ENCODE results near the gene C3orf52.

DNA sequence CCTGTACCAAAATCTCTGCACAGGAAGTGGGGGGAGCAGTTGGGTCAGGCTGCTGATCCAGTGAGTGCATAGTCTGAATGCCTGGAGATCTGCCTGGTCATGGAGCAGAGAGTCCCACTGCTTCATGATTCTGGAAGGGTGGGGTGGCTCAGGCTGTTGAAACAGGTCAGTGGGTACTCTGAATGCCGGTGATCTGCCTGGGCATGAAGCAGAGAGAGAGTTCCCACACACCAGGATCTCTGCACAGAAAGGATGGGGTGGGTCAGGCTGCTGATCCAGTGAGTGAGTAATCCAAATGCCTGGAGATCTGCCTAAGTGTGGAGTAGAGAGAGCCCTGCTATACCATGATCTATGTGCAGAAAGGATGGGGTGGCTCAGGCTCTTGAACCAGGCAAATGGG lies 62.9 kb downstream of the C3orf52 start:
- TF ChIP-seq, protein P1, sequence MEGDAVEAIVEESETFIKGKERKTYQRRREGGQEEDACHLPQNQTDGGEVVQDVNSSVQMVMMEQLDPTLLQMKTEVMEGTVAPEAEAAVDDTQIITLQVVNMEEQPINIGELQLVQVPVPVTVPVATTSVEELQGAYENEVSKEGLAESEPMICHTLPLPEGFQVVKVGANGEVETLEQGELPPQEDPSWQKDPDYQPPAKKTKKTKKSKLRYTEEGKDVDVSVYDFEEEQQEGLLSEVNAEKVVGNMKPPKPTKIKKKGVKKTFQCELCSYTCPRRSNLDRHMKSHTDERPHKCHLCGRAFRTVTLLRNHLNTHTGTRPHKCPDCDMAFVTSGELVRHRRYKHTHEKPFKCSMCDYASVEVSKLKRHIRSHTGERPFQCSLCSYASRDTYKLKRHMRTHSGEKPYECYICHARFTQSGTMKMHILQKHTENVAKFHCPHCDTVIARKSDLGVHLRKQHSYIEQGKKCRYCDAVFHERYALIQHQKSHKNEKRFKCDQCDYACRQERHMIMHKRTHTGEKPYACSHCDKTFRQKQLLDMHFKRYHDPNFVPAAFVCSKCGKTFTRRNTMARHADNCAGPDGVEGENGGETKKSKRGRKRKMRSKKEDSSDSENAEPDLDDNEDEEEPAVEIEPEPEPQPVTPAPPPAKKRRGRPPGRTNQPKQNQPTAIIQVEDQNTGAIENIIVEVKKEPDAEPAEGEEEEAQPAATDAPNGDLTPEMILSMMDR (IDR thresholded peaks at IDR 0.05) = no peak
- TF ChIP-seq POLR2AphosphoS5 (IDR thresholded peaks at IDR 0.05) (no peak), POLR2A (IDR thresholded peaks at IDR 0.05) (no peak), EP300 (IDR thresholded peaks at IDR 0.05) (no peak)
